GM21825 (cell line): Measurements from ENCODE around the gene YWHAH.

Experiments used
- ATAC-seq: cut with Tn5 transposase; IDR thresholded peaks from one replicate; pipeline ENCODE4 v1.9.1; 2021; ENCODE audit warnings: mild to moderate bottlenecking, moderate library complexity; ENCODE audit not compliant: unreplicated experiment

Gene YWHAH

DNA sequence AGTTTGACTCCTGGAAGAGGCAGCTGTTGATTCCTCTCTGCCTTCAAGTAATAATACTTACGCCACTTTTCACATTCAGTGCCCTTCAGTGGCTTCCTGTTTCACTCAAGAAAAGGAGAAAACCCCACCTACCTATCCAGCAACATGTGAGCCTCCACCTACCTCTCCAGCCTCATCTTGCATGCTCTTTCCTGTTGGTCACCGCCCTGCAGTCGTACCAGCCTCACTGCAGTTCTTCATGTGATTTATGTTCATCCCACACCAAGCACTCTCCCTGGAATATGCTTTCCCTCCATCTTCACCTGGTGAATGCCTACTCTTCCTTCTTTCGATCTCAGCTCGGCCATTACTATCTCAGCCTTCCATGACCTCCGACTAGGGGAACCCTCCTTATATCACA, 21.8 kb upstream of the YWHAH start:
- ATAC-seq, result no peak

DNA sequence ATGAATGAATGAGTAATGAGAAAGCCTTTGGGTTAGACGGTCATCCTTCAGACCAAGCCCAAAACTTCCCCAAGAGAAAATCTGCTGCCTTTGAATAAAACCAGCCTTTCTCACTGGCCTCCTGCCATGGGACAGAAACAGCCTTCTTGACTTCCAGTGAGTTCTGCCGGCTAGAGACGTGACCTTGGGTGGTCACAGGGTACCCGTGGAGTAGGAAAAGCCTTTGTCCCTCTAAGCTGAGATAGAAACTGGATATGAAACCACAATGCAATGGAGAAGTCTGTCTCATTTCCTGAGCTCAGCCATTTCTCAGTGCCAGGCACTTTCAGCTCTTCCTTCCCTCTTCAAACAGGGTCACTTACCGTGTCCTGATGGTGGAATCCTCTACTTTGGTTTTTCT, 21.2 kb upstream of the YWHAH start:
- no peak for ATAC-seq

DNA sequence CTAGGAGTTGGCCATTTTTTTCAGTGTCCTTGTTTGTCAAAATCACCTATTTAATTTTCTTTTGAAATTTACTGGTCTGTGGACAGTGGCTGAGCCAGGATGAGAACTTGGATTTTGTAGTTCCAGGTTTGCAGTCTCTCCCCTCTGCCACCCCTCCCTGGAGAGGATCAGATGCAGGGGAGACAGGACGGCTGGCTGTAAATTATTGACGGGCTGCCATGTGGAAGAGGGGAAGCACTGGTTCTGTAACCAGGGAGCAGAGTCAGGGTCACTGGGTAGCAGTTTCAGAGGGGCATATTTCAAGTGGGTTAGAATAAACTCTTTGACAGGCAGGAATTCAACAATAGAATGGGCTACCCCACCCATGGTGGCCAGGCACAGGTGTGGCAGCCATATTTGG, 20.6 kb upstream of the YWHAH start:
- no peak for ATAC-seq

DNA sequence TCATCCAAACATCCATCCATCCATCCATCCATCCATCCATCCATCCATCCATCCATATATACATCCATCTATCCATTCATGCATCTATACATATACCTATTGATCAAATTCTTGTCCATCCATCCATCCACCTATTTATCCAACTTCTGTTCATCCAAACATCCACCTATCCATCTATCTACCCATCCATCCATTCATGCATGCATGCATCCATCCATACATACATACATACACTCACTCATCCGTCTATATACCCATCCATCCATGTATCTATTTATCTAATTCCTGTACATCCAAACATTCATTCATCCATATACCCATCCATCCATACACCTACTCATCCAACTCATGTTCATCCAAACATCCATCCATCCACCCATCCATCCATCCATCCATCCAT, 19.3 kb upstream of the YWHAH start:
- no peak for ATAC-seq

DNA sequence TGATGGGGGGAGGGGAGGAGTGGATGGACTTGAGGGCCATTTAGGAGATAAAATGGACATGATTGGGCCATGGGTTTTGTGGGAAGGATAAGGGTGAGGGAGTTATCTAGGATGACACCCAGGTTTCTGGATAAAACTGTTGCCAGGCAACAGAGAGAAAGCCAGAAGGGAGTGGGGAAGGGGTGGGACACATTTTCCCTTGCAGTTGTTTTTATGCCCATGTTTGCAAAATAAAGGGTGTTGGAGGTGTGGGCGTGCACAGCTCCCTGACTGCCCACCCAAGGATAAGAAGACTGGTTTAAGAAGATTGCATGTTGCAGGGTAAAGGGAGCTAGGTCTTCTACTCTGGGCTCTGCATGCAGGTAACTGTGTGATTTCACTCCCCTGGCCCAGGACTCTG, 18.3 kb upstream of the YWHAH start:
- no peak for ATAC-seq

DNA sequence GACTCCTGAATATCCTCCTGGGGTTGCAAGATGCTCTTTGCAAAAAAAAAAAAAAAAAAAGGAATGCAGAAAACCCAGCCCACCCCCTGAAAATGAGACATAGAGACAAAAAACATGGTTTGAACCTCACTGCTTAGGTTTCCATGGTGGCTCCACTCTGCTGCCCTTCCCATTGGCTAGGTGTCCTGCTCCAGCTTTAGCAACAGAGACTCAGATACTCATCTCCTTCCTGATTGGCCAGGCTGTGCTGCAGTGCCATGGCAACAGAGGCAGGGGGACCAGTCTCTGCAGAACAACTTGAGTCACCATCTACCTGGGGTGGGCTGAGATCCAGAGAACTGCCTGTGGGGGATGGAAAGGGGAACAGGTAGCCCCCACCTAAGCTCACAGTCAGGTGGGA, 17.4 kb upstream of the YWHAH start:
- no peak for ATAC-seq

DNA sequence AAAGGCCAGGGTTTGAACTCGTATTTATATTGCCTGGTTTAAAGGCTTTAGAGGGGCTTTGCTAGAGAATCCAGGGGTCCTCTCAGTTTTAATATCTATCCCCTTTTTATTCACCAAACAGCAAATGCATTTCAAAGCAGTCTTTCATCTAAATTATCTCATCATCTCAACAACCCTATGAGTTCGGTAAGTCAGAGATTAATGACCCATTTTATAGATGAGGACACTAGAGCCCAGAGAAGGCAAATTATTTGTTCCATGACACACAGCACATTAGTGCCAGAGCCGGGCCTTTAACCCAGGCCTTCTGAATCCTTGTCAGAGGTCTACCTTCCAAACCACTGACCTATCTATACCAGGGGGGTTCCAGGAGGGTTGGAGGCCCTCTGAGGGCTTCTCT, 16.8 kb upstream of the YWHAH start:
- ATAC-seq, result no peak

DNA sequence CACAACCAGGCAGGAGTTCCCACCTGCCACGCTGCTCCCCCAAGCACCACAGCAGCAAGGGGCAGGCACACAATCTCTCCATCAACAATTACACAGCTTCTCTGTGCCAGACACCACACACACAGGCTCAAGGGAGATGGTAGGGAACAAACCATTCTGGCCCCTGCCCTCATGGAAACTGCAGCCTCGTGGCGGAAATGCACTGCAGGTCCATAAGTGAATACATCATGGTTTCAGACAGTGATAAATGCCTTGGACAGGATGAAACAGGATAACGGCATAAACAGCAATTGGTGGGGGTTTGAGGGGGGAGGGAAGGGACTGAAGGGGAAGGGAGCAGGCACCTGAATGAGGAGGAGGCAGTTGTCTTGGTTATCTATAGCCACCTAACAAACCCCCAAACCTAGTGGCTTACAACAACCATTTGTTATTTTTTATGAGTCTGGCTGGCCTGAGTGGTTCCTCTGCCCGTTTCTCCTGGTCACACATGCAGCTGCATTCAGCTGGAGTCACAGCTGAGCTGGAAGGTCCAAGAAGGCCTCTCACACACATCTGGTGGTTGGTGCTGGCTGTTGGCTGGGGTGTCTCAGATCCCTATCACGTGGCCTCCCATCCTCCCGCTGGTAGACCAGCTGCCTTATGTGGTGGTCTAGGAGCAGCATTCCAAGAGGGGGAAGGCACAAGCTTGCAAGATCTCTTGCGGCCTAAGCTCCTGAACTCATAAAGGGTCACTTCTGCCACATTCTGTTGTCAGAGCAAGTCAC, 15.0 kb upstream of the YWHAH start:
- no peak for ATAC-seq

DNA sequence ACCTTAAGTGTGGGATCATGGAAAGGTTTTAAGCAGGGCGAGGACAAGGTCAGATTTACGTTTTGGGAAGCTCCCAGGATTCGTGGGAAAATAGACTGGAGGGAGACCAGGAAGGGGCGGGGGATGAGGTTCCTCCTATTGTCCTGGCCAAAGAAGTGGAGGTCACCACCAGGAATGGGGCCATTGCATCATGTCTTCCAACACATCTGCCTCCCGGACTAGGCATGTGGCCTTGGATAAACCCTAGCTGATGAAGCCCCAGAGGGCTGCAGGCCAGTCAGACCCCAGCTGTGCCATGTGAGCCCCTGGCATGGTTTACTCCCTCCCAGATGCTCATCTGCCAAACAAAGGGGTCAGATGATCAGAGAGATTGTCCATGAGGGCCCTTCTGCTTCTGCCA, 11.5 kb upstream of the YWHAH start:
- no peak for ATAC-seq

DNA sequence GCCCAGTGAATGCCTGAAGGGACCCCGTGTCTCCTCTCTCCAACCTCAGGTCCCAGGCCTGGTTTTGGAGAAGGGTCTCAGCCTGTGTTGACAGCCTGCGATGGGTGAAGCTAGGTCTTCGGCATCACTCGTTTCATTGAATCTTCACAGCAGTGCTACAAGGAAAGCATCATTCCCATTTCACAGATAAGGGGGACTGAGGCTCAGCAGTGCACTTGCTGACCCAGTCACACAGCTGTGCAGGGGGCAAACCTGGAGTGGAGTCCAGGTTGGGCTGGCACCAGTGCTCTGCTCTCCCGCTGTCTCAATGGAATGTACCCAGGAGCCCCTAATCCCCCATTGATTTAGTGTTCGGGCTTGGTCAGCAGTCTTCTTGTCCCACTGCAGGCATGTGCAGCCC, 10.9 kb upstream of the YWHAH start:
- no peak for ATAC-seq

DNA sequence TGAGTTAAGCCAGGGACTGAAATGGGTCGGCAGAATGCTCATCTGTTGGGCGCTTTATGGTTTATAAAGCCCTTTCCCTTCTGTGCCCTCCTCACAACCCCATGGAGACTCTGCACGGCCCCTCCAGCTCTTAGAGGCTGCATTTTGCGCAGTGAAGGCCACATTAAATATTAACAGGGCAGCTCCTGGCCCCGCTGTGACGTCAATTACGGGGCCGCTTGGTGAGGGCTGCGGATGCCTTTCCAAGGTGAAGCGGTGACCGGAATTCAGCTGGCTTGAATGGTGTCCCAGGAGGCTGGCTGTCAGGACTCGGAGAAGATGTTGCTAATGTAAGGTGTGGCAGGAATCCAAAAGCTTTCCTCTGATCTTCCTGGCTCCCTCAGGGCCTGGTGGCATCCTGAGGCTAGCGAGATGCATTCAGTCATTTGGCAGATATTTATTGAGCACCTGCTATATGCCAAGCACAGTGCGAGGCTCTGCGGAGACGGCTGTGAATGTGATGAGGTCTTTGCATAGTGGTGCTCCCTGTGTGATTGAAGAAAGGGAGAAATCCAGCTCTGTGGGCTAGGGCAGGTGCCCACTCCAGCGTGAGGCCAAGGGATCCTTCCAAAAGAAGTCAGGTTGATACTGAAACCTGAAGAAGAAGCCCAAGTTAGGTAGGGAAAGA, 10.4 kb upstream of the YWHAH start:
- ATAC-seq, result no peak

DNA sequence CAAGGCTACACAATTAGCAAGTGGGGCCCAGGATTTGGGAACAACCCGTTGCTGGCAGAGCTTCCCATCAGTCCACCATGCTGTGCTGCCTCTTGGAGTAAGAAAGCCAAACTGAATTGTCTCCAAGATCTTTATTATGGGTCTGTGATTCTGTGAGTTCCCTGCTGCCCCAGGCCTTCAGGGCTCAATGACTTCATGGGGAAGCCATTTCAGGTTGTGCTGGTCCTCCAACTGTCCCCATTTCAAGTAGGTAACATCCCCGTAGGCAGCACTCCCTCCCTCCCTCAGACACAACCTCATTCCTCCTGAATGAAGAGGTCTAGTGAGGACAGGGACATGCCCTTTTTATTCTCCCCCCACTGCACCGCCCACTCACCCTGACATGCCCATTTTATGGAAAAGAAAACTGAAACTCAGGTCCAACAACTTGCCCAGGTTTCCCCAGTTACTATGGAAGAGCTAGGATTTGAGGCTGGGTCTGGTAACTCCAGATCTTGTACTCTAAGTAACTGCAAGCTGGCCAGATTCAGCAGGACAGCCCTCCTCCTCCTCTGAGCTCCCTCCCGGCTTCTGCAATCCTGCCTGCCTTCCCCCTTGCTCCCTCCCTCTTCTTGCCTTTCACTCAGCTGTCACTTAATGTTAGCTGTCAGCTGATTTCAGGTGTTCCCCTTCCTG, 8.2 kb upstream of the YWHAH start:
- ATAC-seq, result no peak

DNA sequence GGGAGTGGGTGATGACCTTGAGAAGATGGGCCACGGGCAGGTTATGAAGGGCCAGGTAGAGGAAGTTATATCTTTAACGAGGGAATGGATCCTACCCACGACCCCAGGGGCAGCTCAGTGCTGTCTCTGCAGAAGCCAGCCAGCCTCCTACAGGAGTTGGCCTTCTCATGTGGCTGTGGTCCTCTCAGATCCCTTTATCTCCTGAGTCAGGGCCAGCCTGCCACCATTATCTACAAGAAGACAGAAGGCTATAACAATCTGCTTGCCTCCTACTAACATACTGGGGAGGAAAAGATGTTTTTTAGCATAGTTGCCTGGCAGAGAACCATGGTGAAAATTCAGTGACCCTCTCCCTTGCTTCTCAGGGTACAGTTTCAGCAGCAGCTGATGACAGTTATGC, 7.0 kb upstream of the YWHAH start:
- no peak for ATAC-seq

DNA sequence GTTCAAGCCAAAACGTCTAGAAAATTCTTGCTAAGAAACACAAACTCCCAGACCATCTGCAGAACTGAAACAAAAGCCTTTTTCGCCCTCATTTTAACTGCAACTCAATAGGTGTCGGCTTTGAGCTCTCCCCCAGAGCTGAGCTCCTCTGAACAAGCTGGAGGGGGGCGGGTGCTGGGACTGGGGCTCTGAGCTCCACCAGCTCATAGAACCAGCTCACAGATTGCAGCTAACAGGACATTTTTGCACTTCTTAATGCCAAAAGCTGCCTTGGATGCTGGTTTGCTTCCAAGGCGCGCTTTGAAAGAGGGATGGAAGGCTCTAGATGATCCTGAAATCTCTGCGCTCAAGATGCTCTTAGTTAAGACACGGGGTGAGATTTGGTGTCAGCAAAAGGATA, 6.0 kb upstream of the YWHAH start:
- ATAC-seq, result no peak

DNA sequence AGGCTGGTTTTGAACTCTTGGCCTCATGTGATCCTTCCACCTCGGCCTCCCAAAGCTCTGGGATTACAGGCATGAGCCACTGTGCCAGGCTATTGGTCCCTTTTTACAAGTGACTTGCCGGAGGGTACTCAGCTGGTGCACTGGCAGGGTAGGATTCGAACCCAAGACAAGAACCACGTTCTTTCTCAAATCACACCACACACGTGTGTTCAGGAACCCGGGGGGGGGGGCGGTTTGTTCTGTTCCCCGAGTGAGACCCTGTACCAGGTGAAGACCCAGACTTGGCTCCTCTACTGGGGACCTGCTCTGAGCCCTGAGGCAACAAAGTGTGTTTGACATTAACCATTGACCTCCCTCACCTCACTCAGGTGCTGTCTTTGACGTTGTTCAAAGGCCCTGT, 3.8 kb upstream of the YWHAH start:
- no peak for ATAC-seq

DNA sequence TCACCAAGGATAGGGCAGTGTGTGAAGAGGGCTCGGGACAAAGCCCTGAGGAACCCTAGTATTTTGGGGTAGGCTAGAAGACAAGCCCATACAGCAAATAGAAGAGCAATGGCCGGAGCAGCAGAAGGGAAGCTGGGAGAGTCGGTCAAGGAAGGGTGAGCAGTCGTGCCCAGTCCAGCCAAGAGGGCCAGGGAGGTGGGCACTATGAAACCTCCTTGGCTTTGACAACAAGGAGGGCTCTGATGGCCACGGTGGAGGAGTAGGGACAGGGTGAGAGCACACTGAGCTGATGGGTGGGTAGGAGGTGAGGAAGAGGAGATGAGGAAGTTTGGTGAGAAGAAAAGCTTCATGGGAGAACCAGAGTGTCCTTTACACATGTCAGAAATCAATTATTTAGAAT, 2.2 kb upstream of the YWHAH start:
- no peak for ATAC-seq

DNA sequence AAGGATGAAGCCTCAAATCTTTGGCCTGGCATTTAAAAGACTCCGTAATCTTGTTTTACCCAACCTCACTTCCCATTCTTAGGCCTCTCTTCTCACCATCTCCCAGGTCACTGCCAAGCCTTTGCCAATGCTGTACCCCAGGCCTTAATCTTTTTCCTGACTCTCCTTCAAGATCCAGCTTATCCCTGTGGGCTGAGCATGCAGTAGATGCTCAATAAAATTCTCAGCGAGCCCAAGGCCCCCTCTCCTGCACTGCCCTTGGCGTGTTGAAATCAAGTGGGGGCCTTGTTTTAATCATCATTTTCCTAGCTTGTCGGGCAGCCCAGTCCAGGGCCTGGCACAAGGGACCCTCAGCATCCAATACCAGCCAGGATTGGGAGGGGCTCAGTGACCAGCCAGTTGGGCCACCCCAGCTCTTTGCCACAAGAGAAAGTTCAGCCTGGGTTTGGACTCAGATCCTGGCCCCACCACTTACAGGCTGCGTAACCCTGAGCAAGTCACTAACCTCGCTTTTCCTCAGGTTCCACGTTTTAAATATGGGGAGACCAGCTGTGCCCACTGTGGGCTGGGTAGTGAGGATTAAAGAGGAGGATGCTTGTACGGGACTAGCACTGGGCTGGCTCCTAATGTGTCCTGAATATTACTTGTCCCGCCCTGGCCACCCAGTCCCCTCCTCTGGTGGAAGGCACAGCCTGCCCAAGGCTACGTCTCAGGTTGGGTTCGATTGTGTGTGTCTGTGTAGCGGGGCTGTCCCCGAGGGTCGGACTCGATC, 943 bp upstream of the YWHAH start:
- no peak for ATAC-seq

DNA sequence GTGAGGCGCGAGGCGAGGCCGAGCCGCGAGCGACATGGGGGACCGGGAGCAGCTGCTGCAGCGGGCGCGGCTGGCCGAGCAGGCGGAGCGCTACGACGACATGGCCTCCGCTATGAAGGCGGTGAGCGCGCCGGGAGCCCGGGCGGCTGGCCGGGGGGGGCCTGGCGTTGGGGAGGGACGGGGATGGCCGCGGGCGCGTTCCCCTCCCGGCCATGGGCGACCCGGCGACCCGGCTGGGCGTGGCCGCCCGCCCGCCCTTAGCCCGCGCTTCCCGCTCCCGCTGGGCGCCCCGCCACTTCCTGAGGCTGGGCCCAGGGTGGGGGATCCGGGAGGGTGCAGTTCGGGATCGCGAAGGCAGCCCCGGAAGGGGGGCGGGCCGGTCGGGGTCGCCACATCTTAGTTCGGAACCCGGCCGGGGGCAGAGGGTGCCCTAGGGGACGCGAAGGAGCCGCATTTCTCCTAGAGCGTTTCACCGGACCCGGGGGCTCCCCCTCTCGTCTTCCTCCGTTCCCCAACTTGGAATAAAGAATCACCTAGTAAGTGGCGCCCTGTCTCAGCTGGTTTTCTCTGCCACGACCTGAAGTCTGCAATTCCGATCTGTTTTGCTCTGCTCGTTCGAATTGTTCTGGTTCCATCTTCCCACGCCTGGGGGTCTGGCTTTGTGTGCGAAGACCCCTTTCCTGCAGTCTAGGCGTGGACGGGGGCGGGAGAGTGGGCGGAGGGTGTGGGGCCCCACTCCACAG, 536 bp downstream of the YWHAH start:
- ATAC-seq, result peak; percentile 20

DNA sequence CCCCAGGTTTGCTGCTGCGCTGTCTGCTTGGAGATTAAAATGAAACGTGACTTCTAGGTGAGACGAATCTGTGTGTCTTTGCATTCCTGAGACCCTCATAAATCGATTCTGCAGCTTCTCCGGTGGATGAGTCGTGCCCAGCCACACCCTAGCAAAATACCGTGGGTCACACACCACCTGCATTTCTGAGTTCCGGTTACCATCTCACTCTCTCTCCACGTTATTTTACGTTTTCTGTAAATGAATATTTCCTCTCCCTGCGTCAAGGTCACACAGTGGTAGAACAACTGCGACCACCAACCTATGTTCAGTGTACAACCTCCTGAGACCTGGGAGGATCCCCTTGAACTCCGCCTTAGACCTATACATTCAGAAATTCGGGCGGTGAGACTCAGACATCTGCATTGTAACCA, 1.1 kb downstream of the YWHAH start:
- ATAC-seq, result no peak

DNA sequence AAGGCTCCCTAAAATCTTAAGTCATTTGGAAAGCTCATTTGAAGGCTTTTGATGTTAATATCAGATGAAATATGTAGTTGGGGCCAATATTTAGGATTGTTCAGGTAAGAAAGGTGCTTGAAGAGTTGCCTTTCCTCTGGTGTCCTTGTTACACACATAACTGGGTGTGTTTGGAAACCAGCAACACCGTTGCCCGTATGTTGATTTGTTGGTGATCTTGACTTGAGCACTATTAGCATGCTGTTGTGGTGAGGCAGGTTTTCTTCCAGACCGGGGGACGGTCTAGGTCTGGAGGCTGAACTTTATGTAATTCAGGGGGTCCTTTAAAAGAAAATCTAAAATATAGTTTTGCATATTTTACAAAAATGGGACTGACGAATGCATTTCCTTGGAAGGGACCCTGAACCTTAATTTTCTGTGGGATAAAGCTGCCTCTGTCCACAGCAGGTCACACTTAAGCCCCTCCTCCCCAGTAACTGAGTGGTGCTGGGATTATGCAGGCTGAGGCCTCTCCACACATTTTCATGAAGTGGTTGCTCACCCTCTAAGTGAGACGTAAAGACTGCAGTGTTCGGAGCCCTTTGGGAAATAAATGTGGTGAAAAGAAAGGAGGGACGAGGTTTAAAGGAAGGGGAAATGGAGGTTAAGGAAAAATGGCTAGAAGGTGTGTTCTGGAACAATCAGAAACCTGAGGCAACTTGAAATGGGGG, 1.8 kb downstream of the YWHAH start:
- ATAC-seq, result no peak
